ENCODE results near the gene RPL35.

- TF ChIP-seq ZNF274 (IDR thresholded peaks at IDR 0.05; ENCODE audit: low read depth, low read length) = no peak
- TF ChIP-seq YY1 (IDR thresholded peaks at IDR 0.05; ENCODE audit: insufficient read depth, insufficient read length) = no peak
Observed at GRCh38 chr9:124843456-124844034, 18.2 kb downstream of the RPL35 start.
